Measurements from ENCODE around the gene ZSWIM4.

DNA sequence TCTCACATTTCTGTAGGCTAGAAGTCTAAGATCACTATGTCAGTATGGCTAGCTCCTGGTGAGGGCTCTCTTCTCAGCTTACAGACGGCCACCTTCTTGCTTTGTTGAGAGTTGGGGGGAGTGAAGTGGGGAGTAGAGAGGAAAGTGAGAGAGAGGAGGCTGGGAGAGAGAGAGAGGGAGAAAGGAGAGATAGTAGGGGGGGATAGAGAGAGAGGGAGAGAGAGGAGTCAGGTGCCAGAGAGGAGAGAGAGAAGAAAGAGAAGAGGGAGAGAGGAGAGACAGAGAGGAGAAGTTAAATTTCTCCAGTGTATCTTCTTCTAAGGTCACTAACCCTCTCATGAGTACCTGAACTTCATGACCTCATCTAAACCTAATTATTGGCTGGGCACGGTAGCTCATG is 28.7 kb downstream of the ZSWIM4 start:
- TF ChIP-seq, protein P1, sequence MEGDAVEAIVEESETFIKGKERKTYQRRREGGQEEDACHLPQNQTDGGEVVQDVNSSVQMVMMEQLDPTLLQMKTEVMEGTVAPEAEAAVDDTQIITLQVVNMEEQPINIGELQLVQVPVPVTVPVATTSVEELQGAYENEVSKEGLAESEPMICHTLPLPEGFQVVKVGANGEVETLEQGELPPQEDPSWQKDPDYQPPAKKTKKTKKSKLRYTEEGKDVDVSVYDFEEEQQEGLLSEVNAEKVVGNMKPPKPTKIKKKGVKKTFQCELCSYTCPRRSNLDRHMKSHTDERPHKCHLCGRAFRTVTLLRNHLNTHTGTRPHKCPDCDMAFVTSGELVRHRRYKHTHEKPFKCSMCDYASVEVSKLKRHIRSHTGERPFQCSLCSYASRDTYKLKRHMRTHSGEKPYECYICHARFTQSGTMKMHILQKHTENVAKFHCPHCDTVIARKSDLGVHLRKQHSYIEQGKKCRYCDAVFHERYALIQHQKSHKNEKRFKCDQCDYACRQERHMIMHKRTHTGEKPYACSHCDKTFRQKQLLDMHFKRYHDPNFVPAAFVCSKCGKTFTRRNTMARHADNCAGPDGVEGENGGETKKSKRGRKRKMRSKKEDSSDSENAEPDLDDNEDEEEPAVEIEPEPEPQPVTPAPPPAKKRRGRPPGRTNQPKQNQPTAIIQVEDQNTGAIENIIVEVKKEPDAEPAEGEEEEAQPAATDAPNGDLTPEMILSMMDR (IDR thresholded peaks at IDR 0.05 in 8 of 11, conservative IDR thresholded peaks at IDR 0.05 in 3 of 11), result no peak
- no peak for TF ChIP-seq POLR2AphosphoS5 (IDR thresholded peaks at IDR 0.05)

Measured in spleen (tissue), 7 donors.